ENCODE measurements around the gene ATP11C. TPM values are rescaled to one million over a fixed set of nuclear protein-coding genes. Genes with fewer than 3 reads are reported as not detected.

ATP11C gene
- total and polyA plus RNA-seq, 2 experiments from 2014 or later: 44.0 to 90.7 TPM

DNA sequence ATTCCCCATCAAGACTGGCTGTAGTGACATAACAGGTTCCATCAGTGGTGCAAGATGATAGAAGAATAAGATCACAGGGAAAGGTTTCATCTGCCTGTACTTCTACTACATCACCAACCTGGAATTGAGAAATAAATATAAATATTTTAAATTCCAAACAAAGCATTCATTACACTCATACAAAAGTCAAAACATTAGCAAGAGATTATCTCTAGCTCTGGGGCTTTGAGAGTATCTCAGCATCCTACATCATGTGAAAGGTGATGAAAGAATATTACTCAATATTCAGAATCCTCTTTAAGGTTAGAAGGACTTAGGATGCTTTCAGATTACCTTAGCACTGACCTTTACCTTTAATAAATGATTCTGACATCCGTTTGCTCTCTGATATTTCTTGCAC lies 128.4 kb downstream of the ATP11C start:
- H3K4me3 Mint-ChIP-seq: no peak overlapping the region
- no peak overlapping the region for H3K4me2 ChIP-seq

DNA sequence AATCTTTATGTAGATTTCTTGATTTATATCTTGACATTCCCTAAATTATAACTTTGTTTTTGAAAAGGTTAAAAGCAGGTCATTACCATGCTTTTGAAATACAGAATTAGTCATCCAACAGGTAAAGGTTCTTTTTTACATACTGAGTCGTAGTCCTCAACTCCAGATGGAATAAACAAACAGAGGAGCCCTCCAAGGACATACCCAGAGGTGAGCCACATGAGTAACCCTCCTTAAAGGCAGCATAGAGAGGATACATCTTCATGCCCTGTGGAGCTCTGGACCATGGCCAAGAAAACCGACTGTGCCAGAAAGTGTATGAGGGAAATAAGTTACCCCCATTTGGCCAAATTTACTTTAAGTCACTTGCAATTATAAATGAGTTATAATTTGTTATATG lies 129.6 kb downstream of the ATP11C start:
- H4K20me1 ChIP-seq (replicated peaks; ENCODE audit: insufficient read depth): no peaks in the 10 kb centered on the region
- Mint-ChIP-seq H3K9me3 (no peaks in the 10 kb centered on the region), H3K4me3 (no peak overlapping the region), H3K4me1 (no peaks in the 10 kb centered on the region), H3K36me3 (ENCODE audit: low read depth) (peaks cover 17% of the 10 kb centered on the region; the same call in 2 of the 3 replicates), H3K27ac (no peak overlapping the region), H3K27me3 (ENCODE audit: insufficient read depth, low read depth, poor library complexity) (no peaks in the 10 kb centered on the region)
- no peaks in the 10 kb centered on the region for H3K27me3 ChIP-seq (ENCODE audit: insufficient read depth)
- no peaks in the 10 kb centered on the region for H3K79me2 ChIP-seq (replicated peaks; ENCODE audit: insufficient read depth)
- H3F3A ChIP-seq (replicated peaks; ENCODE audit: low read depth): no peaks in the 10 kb centered on the region
- no peaks in the 10 kb centered on the region for H3K9me2 ChIP-seq (ENCODE audit: insufficient read depth)
- no peak overlapping the region for H3K27ac ChIP-seq (ENCODE audit: low read depth)
- no peak overlapping the region for H2AFZ ChIP-seq
- no peaks in the 10 kb centered on the region for H3K4me1 ChIP-seq (ENCODE audit: insufficient read depth)
- H3K36me3 ChIP-seq (ENCODE audit: insufficient read depth): peaks cover 10% of the 10 kb centered on the region; the same call in 1 of the 2 replicates
- H3K4me2 ChIP-seq: no peak overlapping the region
- DNase-seq (ENCODE audit: low spot score) (no peak), ATAC-seq (no peak)
- H3K4me3 ChIP-seq: no peak overlapping the region
- no peak for TF ChIP-seq EZH2 (IDR thresholded peaks at IDR 0.05; ENCODE audit: low read depth, unreplicated experiment)
- TF ChIP-seq, protein P1, sequence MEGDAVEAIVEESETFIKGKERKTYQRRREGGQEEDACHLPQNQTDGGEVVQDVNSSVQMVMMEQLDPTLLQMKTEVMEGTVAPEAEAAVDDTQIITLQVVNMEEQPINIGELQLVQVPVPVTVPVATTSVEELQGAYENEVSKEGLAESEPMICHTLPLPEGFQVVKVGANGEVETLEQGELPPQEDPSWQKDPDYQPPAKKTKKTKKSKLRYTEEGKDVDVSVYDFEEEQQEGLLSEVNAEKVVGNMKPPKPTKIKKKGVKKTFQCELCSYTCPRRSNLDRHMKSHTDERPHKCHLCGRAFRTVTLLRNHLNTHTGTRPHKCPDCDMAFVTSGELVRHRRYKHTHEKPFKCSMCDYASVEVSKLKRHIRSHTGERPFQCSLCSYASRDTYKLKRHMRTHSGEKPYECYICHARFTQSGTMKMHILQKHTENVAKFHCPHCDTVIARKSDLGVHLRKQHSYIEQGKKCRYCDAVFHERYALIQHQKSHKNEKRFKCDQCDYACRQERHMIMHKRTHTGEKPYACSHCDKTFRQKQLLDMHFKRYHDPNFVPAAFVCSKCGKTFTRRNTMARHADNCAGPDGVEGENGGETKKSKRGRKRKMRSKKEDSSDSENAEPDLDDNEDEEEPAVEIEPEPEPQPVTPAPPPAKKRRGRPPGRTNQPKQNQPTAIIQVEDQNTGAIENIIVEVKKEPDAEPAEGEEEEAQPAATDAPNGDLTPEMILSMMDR (conservative IDR thresholded peaks at IDR 0.05; ENCODE audit: low read depth in 2 of 2): no peak

More for the DNA sequence above, 128.4 kb downstream of the ATP11C start:
- Histone ChIP-seq H3F3A (replicated peaks; ENCODE audit: low read depth) (no peaks in the 10 kb centered on the region), H3K27ac (ENCODE audit: low read depth) (no peak overlapping the region), H3K36me3 (ENCODE audit: insufficient read depth) (0 out of 2 replicates have a peak, but pooled peaks cover 4% of the 10 kb centered on the region), H3K4me3 (no peak overlapping the region), H3K79me2 (replicated peaks; ENCODE audit: insufficient read depth) (no peaks in the 10 kb centered on the region), H3K27me3 (ENCODE audit: insufficient read depth) (no peaks in the 10 kb centered on the region), H2AFZ (no peak overlapping the region), H3K4me1 (ENCODE audit: insufficient read depth) (no peaks in the 10 kb centered on the region), H4K20me1 (replicated peaks; ENCODE audit: insufficient read depth) (no peaks in the 10 kb centered on the region), H3K9me2 (ENCODE audit: insufficient read depth) (no peaks in the 10 kb centered on the region)
- TF ChIP-seq, protein P2, sequence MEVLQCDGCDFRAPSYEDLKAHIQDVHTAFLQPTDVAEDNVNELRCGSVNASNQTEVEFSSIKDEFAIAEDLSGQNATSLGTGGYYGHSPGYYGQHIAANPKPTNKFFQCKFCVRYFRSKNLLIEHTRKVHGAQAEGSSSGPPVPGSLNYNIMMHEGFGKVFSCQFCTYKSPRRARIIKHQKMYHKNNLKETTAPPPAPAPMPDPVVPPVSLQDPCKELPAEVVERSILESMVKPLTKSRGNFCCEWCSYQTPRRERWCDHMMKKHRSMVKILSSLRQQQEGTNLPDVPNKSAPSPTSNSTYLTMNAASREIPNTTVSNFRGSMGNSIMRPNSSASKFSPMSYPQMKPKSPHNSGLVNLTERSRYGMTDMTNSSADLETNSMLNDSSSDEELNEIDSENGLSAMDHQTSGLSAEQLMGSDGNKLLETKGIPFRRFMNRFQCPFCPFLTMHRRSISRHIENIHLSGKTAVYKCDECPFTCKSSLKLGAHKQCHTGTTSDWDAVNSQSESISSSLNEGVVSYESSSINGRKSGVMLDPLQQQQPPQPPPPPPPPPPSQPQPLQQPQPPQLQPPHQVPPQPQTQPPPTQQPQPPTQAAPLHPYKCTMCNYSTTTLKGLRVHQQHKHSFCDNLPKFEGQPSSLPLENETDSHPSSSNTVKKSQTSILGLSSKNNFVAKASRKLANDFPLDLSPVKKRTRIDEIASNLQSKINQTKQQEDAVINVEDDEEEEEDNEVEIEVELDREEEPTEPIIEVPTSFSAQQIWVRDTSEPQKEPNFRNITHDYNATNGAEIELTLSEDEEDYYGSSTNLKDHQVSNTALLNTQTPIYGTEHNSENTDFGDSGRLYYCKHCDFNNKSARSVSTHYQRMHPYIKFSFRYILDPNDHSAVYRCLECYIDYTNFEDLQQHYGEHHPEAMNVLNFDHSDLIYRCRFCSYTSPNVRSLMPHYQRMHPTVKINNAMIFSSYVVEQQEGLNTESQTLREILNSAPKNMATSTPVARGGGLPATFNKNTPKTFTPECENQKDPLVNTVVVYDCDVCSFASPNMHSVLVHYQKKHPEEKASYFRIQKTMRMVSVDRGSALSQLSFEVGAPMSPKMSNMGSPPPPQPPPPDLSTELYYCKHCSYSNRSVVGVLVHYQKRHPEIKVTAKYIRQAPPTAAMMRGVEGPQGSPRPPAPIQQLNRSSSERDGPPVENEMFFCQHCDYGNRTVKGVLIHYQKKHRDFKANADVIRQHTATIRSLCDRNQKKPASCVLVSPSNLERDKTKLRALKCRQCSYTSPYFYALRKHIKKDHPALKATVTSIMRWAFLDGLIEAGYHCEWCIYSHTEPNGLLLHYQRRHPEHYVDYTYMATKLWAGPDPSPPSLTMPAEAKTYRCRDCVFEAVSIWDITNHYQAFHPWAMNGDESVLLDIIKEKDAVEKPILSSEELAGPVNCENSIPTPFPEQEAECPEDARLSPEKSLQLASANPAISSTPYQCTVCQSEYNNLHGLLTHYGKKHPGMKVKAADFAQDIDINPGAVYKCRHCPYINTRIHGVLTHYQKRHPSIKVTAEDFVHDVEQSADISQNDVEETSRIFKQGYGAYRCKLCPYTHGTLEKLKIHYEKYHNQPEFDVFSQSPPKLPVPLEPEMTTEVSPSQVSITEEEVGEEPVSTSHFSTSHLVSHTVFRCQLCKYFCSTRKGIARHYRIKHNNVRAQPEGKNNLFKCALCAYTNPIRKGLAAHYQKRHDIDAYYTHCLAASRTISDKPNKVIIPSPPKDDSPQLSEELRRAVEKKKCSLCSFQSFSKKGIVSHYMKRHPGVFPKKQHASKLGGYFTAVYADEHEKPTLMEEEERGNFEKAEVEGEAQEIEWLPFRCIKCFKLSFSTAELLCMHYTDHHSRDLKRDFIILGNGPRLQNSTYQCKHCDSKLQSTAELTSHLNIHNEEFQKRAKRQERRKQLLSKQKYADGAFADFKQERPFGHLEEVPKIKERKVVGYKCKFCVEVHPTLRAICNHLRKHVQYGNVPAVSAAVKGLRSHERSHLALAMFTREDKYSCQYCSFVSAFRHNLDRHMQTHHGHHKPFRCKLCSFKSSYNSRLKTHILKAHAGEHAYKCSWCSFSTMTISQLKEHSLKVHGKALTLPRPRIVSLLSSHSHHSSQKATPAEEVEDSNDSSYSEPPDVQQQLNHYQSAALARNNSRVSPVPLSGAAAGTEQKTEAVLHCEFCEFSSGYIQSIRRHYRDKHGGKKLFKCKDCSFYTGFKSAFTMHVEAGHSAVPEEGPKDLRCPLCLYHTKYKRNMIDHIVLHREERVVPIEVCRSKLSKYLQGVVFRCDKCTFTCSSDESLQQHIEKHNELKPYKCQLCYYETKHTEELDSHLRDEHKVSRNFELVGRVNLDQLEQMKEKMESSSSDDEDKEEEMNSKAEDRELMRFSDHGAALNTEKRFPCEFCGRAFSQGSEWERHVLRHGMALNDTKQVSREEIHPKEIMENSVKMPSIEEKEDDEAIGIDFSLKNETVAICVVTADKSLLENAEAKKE (CRISPR knock-in tag; IDR thresholded peaks at IDR 0.05): no peak
- Mint-ChIP-seq H3K36me3 (ENCODE audit: low read depth) (peaks cover 20% of the 10 kb centered on the region; the same call in 2 of the 3 replicates), H3K4me1 (no peaks in the 10 kb centered on the region), H3K9me3 (no peaks in the 10 kb centered on the region), H3K27me3 (ENCODE audit: insufficient read depth, low read depth, poor library complexity) (no peaks in the 10 kb centered on the region), H3K27ac (no peak overlapping the region; the same call in 1 of the 2 replicates)
- no peak for ATAC-seq
- DNase-seq (ENCODE audit: low spot score): no peak

Data from GM23338 (cell line).